Left renal pelvis (tissue), 4 donors: Measurements from ENCODE around the gene PABPN1L. TPM values are rescaled to one million over a fixed set of nuclear protein-coding genes. Genes with fewer than 3 reads are reported as not detected.

Experiments
- DNase-seq, 4 donors: peaks; one replicate each; pipeline ENCODE4 v3.0.0-alpha.2; 2013; ENCODE audit warnings: low read depth in 4 of 4, low spot score in 3 of 4
- polyA plus RNA-seq, 4 donors: library from polyadenylated mRNA; unstranded; fragments of 120-200 nt; gene quantifications; one replicate each; pipeline ENCODE4 v1.2.1, GENCODE V29; 2013; ENCODE audit not compliant: insufficient read length in 4 of 4

PABPN1L gene
- polyA plus RNA-seq, 4 donors = not detected

- DNase-seq = no peak
Observed at GRCh38 chr16:88853325-88853941, 13.0 kb downstream of the PABPN1L start.

- no peak for DNase-seq
Observed at GRCh38 chr16:88851616-88852015, 14.8 kb downstream of the PABPN1L start.

GRCh38 chr16:88850531-88851199 lies 15.8 kb downstream of the PABPN1L start:
- no peak for DNase-seq

- DNase-seq = no peak
Observed at GRCh38 chr16:88848557-88848956, 17.9 kb downstream of the PABPN1L start.

- no peak for DNase-seq
Observed at GRCh38 chr16:88847654-88848053, 18.8 kb downstream of the PABPN1L start.

GRCh38 chr16:88846088-88846487 lies 20.4 kb downstream of the PABPN1L start:
- DNase-seq = no peak

- DNase-seq = no peak
Observed at GRCh38 chr16:88844419-88845036, 21.9 kb downstream of the PABPN1L start.

- no peak for DNase-seq
Observed at GRCh38 chr16:88843256-88843655, 23.2 kb downstream of the PABPN1L start.

- DNase-seq = no peak
Observed at GRCh38 chr16:88842806-88843205, 23.7 kb downstream of the PABPN1L start.

GRCh38 chr16:88842308-88842756 lies 24.1 kb downstream of the PABPN1L start:
- DNase-seq = no peak

GRCh38 chr16:88841521-88842307 lies 24.7 kb downstream of the PABPN1L start:
- DNase-seq = no peak

GRCh38 chr16:88840600-88841215 lies 25.8 kb downstream of the PABPN1L start:
- no peak for DNase-seq

GRCh38 chr16:88839745-88840599 lies 26.5 kb downstream of the PABPN1L start:
- DNase-seq = no peak

- no peak for DNase-seq
Observed at GRCh38 chr16:88839026-88839529, 27.4 kb downstream of the PABPN1L start.

GRCh38 chr16:88838566-88838965 lies 27.9 kb downstream of the PABPN1L start:
- no peak for DNase-seq

GRCh38 chr16:88837806-88838205 lies 28.7 kb downstream of the PABPN1L start:
- DNase-seq = no peak

GRCh38 chr16:88836791-88837190 lies 29.7 kb downstream of the PABPN1L start:
- no peak for DNase-seq

GRCh38 chr16:88835818-88836217 lies 30.6 kb downstream of the PABPN1L start:
- no peak for DNase-seq

GRCh38 chr16:88835383-88835782 lies 31.1 kb downstream of the PABPN1L start:
- DNase-seq = no peak

GRCh38 chr16:88834670-88835069 lies 31.8 kb downstream of the PABPN1L start:
- DNase-seq = no peak
